ENCODE measurements around the gene SOX6. TPM values are rescaled to one million over a fixed set of nuclear protein-coding genes. Genes with fewer than 3 reads are reported as not detected.

Gene SOX6
- total and polyA plus RNA-seq, 12 donors, result 0.71 to 13.9 (median 6.7) TPM

DNA sequence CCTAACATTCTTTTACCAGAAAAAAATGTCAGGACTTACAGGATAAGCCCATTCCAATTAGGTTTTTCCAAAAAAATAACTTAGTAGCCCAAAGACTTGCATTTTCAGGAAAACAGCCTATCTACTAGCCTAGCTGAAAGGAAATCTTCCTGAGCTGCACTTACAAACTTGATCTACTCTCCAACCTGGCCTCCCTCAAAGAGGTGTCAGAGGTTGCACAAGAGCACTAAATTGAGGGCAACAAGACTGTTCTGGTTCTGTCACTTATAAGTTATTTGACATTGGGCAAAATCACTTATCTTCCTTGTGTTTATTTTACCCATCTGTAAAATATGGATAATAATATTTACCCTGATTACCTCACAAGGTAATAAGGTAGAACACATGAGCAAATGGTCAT, 7.9 kb upstream of the SOX6 start:
- Histone ChIP-seq H3K27me3 (no peaks in the 10 kb centered on the region), H3K4me3 (no peak overlapping the region), H3K9me3 (replicated peaks in 1 of 3) (no peaks in the 10 kb centered on the region), H3K27ac (no peak overlapping the region), H3K36me3 (replicated peaks in 1 of 2) (no peaks in the 10 kb centered on the region), H3K4me1 (replicated peaks in 1 of 2) (no peaks in the 10 kb centered on the region)
- intact Hi-C loops (cut with DNase I), result no loop called here
- DNase-seq, result no peak
- no peak for TF ChIP-seq POLR2A (IDR thresholded peaks at IDR 0.05)
- TF ChIP-seq, protein P1, sequence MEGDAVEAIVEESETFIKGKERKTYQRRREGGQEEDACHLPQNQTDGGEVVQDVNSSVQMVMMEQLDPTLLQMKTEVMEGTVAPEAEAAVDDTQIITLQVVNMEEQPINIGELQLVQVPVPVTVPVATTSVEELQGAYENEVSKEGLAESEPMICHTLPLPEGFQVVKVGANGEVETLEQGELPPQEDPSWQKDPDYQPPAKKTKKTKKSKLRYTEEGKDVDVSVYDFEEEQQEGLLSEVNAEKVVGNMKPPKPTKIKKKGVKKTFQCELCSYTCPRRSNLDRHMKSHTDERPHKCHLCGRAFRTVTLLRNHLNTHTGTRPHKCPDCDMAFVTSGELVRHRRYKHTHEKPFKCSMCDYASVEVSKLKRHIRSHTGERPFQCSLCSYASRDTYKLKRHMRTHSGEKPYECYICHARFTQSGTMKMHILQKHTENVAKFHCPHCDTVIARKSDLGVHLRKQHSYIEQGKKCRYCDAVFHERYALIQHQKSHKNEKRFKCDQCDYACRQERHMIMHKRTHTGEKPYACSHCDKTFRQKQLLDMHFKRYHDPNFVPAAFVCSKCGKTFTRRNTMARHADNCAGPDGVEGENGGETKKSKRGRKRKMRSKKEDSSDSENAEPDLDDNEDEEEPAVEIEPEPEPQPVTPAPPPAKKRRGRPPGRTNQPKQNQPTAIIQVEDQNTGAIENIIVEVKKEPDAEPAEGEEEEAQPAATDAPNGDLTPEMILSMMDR (IDR thresholded peaks at IDR 0.05), result no peak

DNA sequence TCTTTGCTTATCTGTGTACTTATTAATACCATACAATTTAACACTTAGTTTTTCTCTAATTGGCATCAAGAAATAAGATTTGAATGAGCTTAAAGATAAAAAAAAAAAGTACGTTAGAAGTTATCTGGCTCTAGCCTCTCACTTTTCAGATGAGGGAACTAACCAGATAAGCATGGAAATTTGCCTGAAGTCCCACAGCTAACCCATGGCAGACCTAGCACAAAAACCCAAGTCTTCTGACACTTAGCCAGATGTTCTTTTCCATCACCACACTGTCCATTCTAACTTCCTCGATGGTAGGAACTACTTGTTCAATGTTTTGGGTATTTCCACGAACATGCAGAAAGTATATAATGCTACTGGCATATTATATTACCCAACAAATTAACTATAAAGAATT, 7.4 kb upstream of the SOX6 start:
- H3K27ac ChIP-seq, result no peak overlapping the region
- no peaks in the 10 kb centered on the region for H3K36me3 ChIP-seq (replicated peaks in 1 of 2)
- no peak overlapping the region for H3K4me3 ChIP-seq
- no peaks in the 10 kb centered on the region for H3K27me3 ChIP-seq
- intact Hi-C loops (cut with DNase I), result no loop called here
- no peaks in the 10 kb centered on the region for H3K9me3 ChIP-seq (replicated peaks in 1 of 3)
- TF ChIP-seq, protein P1 (IDR thresholded peaks at IDR 0.05), result no peak
- TF ChIP-seq POLR2A (IDR thresholded peaks at IDR 0.05), result no peak
- no peak for DNase-seq
- H3K4me1 ChIP-seq (replicated peaks in 1 of 2), result no peaks in the 10 kb centered on the region
- 78 to 85% (median 83%) methylated on average over 3 of the region's 3 CpGs for WGBS, 4 donors

DNA sequence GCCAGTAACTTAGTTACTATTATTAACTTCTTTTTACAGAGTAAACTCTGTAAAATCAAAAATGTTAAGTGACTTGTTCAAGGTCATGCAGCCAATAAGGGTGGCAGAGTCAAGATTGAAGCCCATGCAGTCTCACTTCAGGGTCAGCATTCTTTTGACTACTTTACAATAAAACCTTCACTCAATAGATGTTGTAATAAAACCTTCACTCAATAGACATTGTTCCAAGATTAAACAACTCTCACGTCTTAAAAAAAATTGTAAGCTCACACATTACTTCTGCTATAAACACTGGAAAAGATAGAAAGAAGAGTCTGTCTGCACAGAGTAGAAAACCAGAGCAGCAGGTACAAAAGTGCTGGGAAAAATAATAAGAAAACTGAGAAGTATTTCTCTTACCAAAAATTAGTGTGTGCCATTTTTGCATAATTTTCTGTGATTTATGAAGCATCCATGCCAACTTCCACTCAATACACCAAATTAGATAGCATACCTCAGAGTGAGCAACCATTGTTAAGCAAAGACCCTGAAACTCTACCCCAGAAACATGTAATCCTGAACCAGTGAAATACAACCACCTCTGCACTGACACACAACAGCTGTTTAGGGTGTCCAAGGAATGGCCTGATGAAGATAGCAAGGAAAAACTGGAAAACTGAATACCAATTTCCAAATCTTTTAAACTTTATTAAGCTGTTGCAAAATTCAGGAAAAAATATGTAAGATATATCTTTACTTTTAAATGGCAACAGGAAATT, 4.9 kb upstream of the SOX6 start:
- TF ChIP-seq, protein P1 (IDR thresholded peaks at IDR 0.05), result no peak
- TF ChIP-seq POLR2A (IDR thresholded peaks at IDR 0.05), result no peak
- Histone ChIP-seq H3K4me3 (no peak overlapping the region), H3K36me3 (replicated peaks in 1 of 2) (no peaks in the 10 kb centered on the region), H3K27ac (no peak overlapping the region), H3K4me1 (replicated peaks in 1 of 2) (no peaks in the 10 kb centered on the region), H3K9me3 (replicated peaks in 1 of 3) (no peaks in the 10 kb centered on the region), H3K27me3 (no peaks in the 10 kb centered on the region)
- no peak for DNase-seq
- 34 to 72% (median 55%) methylated on average over 1 of the region's 1 CpG for WGBS, 4 donors
- intact Hi-C loops (cut with DNase I), result no loop called here

DNA sequence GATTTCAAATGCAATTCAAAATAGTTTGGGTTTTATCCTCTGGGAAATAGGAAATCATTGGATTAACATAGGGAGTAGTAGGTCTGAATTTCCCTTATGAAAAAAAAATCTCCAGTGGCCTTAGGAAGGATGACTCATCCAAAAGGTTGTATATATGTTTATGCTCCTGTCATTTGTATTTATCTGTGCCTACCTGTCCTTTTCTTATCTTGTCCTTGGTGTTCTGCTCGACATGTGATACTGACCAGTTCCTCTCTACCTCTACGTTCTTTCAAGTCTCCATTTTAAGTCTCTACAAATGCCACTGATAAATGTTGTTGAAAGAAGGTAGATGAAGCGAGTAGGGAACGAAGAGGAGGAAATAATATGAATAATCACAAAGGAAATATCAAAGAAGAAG, 3.0 kb upstream of the SOX6 start:
- H3K9me3 ChIP-seq (replicated peaks in 1 of 3), result no peaks in the 10 kb centered on the region
- DNase-seq, result no peak
- intact Hi-C loops (cut with DNase I), result no loop called here
- H3K27me3 ChIP-seq, result no peaks in the 10 kb centered on the region
- no peaks in the 10 kb centered on the region for H3K36me3 ChIP-seq (replicated peaks in 1 of 2)
- 64 to 81% (median 77%) methylated on average over 4 of the region's 4 CpGs for WGBS, 4 donors
- TF ChIP-seq POLR2A (IDR thresholded peaks at IDR 0.05), result no peak
- TF ChIP-seq, protein P1 (IDR thresholded peaks at IDR 0.05), result no peak
- no peaks in the 10 kb centered on the region for H3K4me1 ChIP-seq (replicated peaks in 1 of 2)
- no peak overlapping the region for H3K27ac ChIP-seq
- H3K4me3 ChIP-seq, result no peak overlapping the region
